ENCODE data around the gene SLC25A1.
A peak's percentile ranks its signal among the peaks of the same experiment; 100 is the strongest.

SLC25A1 gene

GRCh38 chr22:19178657-19179496 lies at the start of gene SLC25A1:
Gene SLC25A1 (minus strand): TSS chr22:19178736. CDS start chr22:19178673, 63 bp downstream.
- DNase-seq = peak; percentile 89

GRCh38 chr22:19228179-19228578 lies 49.6 kb upstream of the SLC25A1 start:
- no peak for DNase-seq

GRCh38 chr22:19226428-19226827 lies 47.9 kb upstream of the SLC25A1 start:
- DNase-seq = no peak

GRCh38 chr22:19225560-19225959 lies 47.0 kb upstream of the SLC25A1 start:
- DNase-seq = no peak

- no peak for DNase-seq
Observed at GRCh38 chr22:19224985-19225384, 46.4 kb upstream of the SLC25A1 start.

- no peak for DNase-seq
Observed at GRCh38 chr22:19224557-19224956, 46.0 kb upstream of the SLC25A1 start.

- no peak for DNase-seq
Observed at GRCh38 chr22:19223617-19224016, 45.1 kb upstream of the SLC25A1 start.

- no peak for DNase-seq
Observed at GRCh38 chr22:19223110-19223509, 44.6 kb upstream of the SLC25A1 start.

- no peak for DNase-seq
Observed at GRCh38 chr22:19222242-19223005, 43.9 kb upstream of the SLC25A1 start.

- no peak for DNase-seq
Observed at GRCh38 chr22:19220867-19221266, 42.3 kb upstream of the SLC25A1 start.

- peak; percentile 1 for DNase-seq
Observed at GRCh38 chr22:19218541-19219233, 40.2 kb upstream of the SLC25A1 start.

- DNase-seq = no peak
Observed at GRCh38 chr22:19216579-19216978, 38.0 kb upstream of the SLC25A1 start.

GRCh38 chr22:19215360-19215759 lies 36.8 kb upstream of the SLC25A1 start:
- no peak for DNase-seq

- DNase-seq = no peak
Observed at GRCh38 chr22:19214078-19214473, 35.5 kb upstream of the SLC25A1 start.

GRCh38 chr22:19213442-19214077 lies 35.0 kb upstream of the SLC25A1 start:
- DNase-seq = no peak

- no peak for DNase-seq
Observed at GRCh38 chr22:19213001-19213400, 34.5 kb upstream of the SLC25A1 start.

- DNase-seq = no peak
Observed at GRCh38 chr22:19212302-19212870, 33.9 kb upstream of the SLC25A1 start.

- DNase-seq = no peak
Observed at GRCh38 chr22:19210188-19210587, 31.7 kb upstream of the SLC25A1 start.

GRCh38 chr22:19208287-19208847 lies 29.8 kb upstream of the SLC25A1 start:
- no peak for DNase-seq

- DNase-seq = no peak
Observed at GRCh38 chr22:19207884-19208283, 29.3 kb upstream of the SLC25A1 start.

- no peak for DNase-seq
Observed at GRCh38 chr22:19207401-19207808, 28.9 kb upstream of the SLC25A1 start.

- DNase-seq = no peak
Observed at GRCh38 chr22:19206287-19206686, 27.8 kb upstream of the SLC25A1 start.

Measured in NCI-H345 (cell line).